Measurements from ENCODE around the gene PLEKHA1.

DNA sequence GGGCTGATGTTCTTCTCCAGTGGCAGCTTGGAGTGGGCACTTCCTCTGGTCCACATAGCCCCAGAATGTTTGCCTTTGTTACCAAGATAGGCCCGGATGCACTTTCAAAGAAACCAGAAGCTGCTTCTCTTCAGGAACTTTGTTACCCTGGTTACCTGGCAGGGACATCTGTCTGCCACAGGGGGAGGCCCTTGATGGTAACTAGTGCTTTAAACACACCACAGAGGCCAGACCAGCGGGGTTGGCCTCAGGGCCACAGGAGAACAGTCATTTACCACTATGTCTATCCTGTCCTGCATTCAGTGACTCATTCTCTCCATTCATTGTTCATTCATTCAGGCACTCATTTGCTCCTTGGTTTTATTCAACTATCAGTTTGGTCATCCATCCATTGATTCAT lies 11.9 kb upstream of the PLEKHA1 start:
- TF ChIP-seq SUZ12 (IDR thresholded peaks at IDR 0.05; ENCODE audit: extremely low read depth, insufficient read depth, insufficient read length) = no peak
- no peak for TF ChIP-seq ZNF274 (IDR thresholded peaks at IDR 0.05; ENCODE audit: low read depth, low read length)
- no peak for TF ChIP-seq YY1 (IDR thresholded peaks at IDR 0.05; ENCODE audit: insufficient read depth, insufficient read length)

Measured in NT2/D1 (cell line).